NOMO-1 treated with DMSO at 0.1 percent for 48 hours (cell line): Measurements from ENCODE around the gene SEMA4A.
A peak's percentile ranks its signal among the peaks of the same experiment; 100 is the strongest.
"Not testable (repeated sequence)": the region's sequence is repeated elsewhere in the genome, so short reads cannot be mapped to it uniquely, and the experiment has no call there.

Source experiments
- DNase-seq: peaks from one replicate; lab custom pipeline; 2025; ENCODE audit not compliant: unreplicated experiment; lab: John Stamatoyannopoulos, UW

SEMA4A gene

DNA sequence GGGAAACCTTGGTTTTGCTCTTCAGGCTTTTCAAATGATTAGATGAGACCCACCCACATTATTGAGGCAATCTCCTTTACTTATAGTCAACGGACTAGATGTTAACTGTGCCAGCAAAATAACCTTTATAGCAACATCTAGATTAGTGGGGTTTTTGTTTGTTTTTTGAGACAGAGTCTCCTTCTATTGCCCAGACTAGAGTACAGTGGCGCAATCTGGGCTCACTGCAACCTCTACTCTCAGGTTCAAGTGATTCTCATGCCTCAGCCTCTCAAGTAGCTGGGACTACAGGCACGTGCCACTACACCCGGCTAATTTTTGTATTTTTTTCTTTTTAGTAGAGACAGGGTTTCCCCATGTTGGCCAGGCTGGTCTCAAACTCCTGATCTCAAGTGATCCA is 36.9 kb downstream of the SEMA4A start:
- not testable (repeated sequence) for DNase-seq

DNA sequence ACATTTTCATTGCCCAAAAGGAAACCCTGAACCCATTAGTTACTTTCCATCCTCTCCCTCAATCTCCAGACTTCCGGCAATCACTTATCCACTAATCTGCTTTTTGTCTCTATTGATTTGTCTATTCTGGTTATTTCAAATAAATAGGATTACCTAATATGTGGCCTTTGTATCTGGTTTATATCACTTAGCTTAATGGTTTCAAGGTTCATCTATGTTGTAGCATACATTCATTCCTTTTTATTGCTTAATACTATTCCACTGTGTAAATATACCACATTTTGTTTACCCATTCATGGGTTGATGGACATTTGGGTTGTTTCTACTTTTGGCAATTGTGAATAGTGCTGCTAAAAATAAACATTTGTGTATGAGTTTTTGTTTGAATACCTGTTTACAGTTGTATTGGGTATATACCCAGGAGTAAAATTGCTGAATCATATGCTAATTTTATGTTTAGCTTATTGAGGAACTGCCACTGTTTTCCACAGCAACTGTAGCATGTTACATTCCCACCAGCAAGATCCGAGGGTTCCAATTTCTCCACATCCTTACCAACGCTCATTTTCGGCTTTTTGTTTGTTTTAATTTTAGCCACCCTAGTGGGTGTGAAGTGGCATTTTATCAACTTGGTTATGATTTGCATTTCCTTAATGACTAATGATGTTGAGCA is 38.0 kb downstream of the SEMA4A start:
- DNase-seq, result no peak

DNA sequence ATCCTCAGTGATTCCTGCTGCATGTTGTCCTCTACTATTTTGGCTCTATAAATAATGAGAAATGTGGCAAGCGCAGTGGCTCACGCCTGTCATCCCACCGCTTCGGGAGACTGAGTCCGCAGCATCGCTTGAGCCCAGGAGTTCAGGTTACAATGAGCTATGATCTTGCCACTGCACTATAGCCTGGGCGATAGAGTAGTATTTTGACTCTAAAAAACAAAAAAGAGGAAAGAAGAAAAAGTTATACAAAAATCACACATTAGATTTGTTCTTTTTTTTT is 39.8 kb downstream of the SEMA4A start:
- DNase-seq, result no peak

DNA sequence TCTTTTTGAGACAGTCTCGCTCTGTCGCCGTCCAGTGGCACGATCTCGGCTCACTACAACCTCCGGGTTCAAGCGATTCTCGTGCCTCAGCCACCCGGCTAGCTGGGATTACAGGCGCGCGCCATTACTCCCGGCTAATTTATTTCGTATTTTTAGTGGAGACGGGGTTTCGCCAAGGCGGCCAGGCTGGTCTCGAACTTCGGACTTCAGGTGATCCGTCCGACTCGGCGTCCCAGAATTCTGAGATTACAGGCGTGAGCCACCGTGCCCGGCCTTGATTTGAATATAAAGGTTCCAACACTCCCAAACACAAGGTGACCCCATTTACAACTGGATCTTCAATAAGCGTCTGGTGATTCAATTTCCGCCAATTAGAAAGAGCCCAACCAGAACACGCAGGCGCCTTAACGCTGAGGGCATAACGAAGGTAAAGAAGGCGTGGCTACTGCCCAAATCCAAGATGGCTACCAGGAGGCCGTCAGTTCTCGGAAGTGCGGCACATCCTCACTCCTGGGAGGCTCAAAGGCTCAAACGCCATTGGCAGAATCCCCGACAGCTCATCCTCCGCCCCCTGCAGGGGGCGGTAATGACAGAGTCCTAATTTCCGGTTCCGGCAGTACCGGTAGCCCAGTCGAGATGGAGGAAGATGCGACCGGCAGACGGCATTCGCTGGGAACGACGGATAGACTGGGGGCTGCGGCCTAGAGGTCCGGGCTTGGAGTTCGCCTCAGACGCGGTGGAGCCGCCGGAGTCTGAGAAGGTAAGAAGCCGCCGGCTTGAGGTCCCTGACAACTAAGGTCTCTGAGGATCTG is 40.3 kb downstream of the SEMA4A start, which contains the start of gene SLC25A44:
Gene SLC25A44, plus strand, starts transcription at position 617 of the 812 bp plus-strand sequence. CDS start 5,744 bp downstream, outside the sequence.
- DNase-seq, result peak; percentile 98

DNA sequence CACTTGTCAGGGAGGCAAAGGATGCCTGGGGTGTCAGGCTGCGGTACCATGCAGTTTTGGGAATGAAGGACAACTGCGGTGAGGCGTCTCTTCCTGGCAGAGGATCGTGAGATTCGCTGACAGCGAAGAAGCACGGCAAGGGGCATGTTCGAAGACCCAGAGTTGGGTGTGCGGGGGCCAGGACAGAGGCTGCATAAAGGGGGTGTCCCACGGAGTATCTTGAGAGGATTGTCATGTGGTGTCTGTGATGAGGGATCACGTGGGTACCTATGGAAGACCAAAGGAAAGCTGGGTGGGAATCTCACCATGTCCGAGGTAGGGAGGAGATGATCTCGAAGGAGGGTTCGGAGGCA is 40.9 kb downstream of the SEMA4A start:
- no peak for DNase-seq

DNA sequence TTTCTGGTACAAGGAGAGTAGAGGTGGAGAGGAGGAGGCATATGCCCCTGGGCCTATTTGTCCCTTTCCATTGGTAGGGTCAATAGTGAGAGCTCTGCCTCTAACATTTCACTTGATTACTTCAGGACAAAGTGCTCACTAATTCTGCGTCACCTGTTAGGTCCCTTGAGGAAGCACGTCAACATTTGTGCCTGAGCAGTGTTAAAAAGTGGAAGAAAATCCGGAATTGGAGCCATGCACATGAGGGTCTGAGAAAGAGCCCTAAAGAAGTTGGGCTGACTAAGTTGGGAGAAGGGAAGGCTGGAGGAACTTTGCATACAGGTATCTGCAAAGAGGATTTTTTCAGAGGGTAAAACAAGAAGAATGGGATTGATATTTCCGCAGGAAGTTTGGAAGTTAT is 42.5 kb downstream of the SEMA4A start:
- DNase-seq, result no peak

DNA sequence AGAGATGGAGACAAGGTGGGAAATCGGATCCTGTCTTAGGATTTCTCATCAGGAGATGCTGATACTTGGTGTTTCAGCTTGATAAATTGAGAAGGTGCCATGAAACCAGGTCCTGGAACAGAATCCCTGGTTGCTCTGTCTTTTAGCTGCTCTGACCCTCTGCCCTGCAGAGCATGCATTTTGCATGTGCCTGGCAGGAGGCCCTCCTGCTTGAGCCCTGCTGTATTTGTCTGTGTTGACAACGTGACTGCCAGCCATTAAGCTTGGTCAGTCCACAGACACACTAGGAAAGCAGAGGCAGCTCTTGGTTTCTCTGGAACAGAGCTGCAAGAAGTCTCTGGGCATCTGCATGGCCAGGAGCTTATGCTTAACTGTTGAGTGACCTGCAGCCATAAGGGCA is 43.1 kb downstream of the SEMA4A start:
- DNase-seq, result no peak

DNA sequence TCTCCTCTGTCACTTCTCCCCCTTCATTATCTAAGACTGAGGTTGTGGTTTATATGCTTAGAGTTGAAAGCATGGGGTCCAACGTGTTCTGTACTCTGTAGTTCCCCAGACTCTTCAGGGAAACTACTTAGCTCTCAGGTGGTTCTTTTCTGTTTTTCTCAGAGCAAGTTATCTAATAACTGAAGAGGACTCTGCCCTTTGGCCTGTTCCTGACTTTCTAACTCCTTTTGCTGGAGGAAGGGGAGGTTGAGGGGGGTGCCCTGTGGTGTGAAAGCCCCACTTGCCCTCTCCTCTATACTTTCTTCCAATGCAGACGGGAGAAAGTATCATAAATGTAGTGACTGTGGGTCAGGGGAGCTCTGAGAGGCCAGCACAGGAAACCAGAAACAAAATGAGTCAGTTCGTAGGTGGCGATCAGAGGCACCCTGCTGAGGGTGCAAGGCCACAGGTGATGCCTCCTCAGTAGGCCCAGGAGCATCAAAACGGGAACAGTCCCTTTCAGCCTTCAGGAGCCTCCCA is 45.5 kb downstream of the SEMA4A start:
- no peak for DNase-seq

DNA sequence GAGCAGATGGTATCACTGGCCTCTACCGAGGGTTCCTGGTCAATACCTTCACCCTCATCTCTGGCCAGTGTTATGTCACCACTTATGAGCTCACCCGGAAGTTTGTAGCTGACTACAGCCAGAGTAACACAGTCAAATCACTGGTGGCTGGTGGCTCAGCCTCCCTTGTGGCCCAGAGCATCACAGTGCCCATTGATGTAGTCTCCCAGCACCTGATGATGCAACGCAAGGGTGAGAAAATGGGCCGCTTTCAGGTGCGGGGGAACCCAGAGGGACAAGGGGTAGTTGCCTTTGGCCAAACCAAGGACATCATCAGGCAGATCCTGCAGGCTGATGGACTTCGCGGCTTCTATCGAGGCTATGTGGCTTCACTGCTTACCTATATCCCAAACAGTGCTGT is 46.7 kb downstream of the SEMA4A start:
- DNase-seq, result no peak

DNA sequence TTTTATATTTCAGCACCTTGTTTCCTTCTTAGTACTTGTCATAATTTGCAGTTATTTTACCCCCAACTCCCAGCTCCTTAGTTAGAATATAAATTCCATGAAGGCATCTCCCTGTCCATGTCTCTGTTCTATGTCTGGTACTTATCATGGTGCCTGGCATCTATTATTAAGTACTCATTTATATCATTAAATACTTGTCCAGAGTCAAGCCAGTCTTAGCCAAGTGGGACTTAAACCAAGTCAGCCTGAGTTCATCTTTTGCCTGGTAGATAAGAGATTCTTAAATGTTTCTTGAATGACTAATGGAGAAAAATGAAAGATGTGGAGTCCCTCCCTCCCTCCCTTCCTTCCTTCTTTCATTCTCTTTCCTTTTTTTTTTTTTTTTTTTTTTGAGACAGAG is 49.9 kb downstream of the SEMA4A start:
- DNase-seq, result no peak

DNA sequence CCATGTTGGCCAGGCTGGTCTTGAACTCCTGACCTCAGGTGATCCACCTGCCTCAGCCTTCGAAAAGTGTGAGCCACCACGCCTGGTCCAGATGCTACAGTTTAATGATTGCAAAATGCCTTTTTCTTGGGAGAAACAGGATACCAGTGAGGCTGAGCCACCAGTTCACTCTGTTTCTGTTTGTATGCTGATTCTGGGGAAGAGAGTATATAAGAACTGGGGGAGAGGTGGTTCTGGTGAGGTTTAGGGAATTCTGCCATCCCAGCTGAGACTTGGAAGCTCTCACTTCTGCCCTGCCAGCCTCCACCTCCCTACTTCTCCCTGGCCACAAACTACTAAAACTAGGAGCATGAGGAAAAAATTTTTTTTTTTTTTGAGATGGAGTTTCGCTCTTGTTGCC is 51.3 kb downstream of the SEMA4A start:
- DNase-seq, result no peak

DNA sequence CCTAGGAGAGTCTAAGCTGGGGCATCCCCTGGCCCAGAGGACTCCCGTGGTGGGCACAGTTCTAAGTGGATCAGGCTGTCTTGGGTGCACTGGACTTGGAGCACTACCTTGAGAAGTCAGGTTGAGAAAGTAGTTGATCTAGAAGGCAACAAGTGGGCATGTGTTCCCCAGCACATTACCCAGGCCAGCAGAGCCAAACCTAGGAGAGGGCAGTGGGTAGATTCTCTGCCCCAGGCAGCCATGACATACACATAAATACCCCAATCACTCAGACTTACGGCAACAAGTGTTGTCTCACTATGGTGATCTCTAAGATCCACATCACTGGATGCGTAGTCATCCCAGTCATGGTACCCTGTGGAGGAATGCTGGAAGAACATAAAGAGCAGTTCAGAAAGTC is 57.9 kb downstream of the SEMA4A start:
- DNase-seq, result no peak

DNA sequence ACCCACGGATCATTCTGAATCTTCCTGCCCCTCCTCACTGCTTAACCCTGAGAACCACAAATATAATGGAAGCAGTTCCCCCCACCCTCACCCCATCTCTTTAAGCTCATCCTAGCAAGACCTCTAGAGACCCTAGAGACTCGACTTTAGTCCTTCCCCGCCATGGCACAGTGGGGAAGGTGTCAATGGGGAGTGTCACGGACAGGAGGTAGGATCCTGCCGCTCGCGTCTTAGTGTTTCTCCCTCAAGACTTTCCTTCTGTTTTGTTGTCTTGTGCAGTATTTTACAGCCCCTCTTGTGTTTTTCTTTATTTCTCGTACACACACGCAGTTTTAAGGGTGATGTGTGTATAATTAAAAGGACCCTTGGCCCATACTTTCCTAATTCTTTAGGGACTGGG is 58.7 kb downstream of the SEMA4A start:
- no peak for DNase-seq

DNA sequence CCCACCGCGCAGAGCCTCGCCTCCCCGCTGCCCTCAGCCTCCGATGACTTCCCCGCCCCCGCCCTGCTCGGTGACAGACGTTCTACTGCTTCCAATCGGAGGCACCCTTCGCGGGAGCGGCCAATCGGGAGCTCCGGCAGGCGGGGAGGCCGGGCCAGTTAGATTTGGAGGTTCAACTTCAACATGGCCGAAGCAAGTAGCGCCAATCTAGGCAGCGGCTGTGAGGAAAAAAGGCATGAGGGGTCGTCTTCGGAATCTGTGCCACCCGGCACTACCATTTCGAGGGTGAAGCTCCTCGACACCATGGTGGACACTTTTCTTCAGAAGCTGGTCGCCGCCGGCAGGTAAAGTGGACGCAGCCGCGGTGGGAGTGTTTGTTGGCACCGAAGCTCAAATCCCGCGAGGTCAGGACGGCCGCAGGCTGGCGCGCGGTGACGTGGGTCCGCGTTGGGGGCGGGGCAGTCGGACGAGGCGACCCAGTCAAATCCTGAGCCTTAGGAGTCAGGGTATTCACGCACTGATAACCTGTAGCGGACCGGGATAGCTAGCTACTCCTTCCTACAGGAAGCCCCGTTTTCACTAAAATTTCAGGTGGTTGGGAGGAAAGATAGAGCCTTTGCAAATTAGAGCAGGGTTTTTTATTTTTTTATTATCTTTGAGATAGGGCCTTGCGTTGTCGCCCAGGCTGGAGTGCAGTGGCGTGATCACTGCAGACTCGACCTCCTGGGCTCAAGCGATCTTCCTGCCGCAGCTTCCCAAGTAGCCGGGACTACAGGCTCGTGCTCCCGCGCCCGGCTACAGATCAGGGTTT is 59.7 kb downstream of the SEMA4A start, which contains the start of gene PMF1:
Gene PMF1, plus strand, starts transcription at position 175 of the 811 bp plus-strand sequence. Its CDS starts 9 bp downstream, at position 184.
- peak; percentile 92 for DNase-seq

DNA sequence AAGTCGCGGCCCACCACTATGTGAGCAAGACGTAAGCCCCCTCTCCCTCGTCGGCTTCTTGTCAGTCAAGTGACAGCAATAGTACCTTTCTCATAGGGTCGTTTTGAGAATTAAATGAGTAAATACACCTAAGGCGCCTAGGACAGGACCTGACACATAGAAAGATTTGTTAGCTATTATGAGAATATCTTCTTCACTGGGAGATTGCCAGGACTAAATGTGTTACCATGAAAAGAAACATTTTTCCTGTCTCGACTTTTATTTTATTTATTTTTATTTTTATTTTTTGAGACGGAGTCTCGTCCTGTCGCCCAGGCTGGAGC is 60.2 kb downstream of the SEMA4A start:
- DNase-seq, result no peak

DNA sequence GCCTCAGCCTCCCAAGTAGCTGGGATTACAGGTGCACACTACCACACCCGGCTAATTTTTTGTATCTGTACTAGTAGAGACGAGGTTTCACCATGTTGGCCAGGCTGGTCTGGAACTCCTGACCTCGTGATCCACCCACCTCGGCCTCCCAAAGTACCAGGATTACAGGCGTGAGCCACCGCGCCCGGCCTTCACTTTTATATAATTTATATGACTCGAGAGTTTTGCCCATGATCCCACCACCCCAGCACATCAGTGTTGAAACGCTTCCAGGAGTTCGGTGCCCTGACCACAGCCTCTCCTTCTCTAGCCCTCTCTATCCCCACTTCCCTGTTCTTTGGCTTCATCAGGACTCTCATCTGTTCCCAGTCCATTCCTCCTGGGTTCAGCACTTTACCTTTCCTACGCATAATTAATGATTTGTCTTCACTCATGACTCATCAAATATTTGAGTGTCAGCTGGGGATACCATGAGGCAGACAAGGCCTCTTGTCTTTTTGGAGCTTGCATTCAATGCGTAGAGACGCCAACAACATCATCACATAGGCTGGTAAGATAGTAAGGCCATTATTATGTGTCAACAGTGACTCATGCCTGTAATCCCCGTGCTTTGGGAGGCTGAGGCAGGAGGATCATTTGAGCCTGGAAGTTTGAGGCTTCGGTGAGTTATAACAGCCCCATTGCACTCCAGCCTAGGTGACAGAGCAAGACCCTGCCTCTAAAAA is 60.8 kb downstream of the SEMA4A start:
- no peak for DNase-seq

DNA sequence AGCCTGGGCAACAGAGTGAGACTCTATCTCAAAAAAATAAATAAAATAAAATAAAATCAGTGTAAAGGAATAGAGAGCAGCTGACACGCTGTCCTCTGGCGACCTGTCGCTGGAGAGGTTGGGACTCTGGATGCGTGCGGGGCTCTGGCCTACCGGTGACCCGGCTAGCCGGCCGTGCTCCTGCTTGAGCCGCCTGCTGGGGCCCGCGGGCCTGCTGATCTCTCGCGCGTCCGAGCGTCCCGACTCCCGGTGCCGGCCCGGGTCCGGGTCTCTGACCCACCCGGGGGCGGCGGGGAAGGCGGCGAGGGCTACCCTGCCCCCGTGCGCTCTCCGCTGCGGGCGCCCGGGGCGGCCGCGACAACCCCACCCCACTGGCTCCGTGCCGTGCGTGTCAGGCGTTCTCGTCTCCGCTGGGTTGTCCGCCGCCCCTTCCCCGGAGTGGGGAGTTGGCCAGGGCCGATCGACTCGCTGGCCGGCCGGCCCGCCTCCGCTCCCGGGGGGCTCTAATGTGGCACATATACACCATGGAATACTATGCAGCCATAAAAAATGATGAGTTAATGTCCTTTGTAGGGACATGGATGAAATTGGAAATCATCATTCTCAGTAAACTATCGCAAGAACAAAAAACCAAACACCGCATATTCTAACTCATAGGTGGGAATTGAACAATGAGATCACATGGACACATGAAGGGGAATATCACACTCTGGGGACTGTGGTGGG is 63.1 kb downstream of the SEMA4A start:
- DNase-seq, result not testable (repeated sequence)

DNA sequence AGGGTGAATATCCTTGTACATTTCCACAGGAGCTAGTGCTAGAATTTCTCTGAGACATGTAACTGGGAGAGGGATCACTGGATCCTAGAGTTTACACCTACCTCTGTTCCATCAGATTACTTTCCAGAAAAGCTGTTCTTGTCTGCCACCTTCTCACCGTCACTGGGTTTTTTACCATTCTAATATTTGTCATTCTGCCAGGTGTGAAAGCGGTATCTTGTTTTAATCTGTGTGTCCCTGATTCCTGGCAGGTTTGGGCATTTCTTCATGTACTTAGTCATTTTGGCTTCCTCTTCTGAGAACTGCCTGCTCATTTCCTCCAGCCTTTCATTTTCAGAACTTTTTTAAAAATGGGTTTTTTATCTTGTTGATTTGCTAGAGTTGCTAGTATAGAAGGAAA is 64.5 kb downstream of the SEMA4A start:
- peak; percentile 48 for DNase-seq

DNA sequence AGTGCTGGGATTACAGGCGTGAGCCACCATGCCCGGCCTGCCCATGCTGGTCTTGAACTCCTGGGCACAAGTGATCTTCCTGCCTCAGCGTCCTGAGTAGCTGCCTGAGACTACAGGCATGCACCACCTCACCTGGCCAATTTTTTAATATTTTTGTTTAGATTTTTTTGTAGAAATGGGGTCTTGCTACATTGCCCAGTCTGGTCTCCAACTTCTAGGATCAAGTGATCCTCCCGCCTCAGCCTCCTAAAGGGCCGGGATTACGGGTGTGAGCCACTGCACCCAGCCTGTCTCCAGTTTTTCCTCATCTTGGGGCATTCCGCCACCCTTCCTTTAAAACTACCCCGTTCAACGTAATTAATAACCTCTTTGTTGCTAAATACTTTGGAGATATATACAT is 66.8 kb downstream of the SEMA4A start:
- no peak for DNase-seq

DNA sequence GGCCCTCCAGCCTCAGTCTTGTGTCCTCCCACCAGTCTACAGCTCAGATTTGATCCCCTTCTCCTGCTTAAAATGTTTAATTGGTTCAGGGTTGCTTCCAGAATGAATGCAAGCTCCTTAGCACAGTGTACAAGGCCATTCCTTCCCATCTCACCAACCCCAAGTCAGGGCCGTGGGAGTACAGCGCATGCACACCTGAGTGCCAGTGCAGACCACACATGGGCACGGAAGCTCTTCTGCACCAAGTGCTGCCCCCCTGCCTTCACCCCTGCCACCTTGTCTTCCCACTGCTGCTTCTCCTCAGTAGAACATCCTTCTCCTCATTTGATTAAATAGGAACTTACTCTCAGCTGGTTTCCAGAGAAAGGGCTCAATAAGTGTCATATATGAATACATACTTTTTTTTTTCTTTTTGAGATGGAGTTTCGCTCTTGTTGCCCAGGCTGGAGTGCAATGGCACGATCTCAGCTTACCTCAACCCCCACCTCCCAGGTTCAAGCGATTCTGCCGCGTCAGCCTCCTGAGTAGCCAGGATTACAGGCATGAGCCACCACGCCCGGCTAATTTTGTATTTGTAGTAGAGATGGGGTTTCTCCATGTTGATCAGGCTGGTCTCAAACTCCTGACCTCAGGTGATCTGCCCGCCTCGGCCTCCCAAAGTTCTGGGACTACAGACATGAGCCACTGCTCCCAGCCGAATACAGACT is 68.8 kb downstream of the SEMA4A start:
- no peak for DNase-seq
